GM12878 (cell line): ENCODE data around the gene NHS.

ENCODE experiments used
- ATF7 ChIP-seq: fragments of 450-650 bp; IDR thresholded peaks from 2 replicates; pipeline ENCODE4 v1.6.1; 2016; ENCODE audit warnings: low read depth, mild to moderate bottlenecking
- CEBPZ ChIP-seq: fragments of 150-350 bp; IDR thresholded peaks from 2 replicates; pipeline ENCODE4 v1.6.1; 2016; ENCODE audit warnings: low read depth, low read length
- CHD1 ChIP-seq: IDR thresholded peaks from 2 replicates; pipeline ENCODE4 v1.6.1; 2012; ENCODE audit warnings: low read depth, low read length, improper control_type of control experiment
- CTCF ChIP-seq, 3 experiments: IDR thresholded peaks in 2 of 3; conservative IDR thresholded peaks in 1 of 3; 2 replicates each; pipeline ENCODE4 v1.5.1; 2011; ENCODE audit warnings: low read depth in 3 of 3, low read length in 3 of 3, mild to moderate bottlenecking in 3 of 3, control low read depth in 2 of 3, moderate library complexity in 2 of 3, inconsistent platforms in 1 of 3, mixed read lengths in 1 of 3; ENCODE audit not compliant: control insufficient read depth in 2 of 3, insufficient read depth in 1 of 3; ENCODE audit errors: extremely low read depth in 1 of 3
- EP300 ChIP-seq, 2 experiments: fragments of 150-350 bp in 1 of 2; IDR thresholded peaks; 2 replicates each; pipeline ENCODE4 v1.6.1; 2011 to 2012; ENCODE audit warnings: low read depth in 2 of 2, low read length in 2 of 2, borderline replicate concordance in 1 of 2, improper control_type of control experiment in 1 of 2, inconsistent platforms in 1 of 2; ENCODE audit not compliant: control insufficient read depth in 1 of 2
- EZH2 ChIP-seq: IDR thresholded peaks from 2 replicates; pipeline ENCODE4 v1.6.1; 2012; ENCODE audit warnings: low read depth, mild to moderate bottlenecking, control low read depth, inconsistent platforms, low read length, borderline replicate concordance; ENCODE audit not compliant: control insufficient read depth
- FOS ChIP-seq: IDR thresholded peaks from 3 replicates; pipeline ENCODE4 v1.6.1; 2011; ENCODE audit warnings: borderline replicate concordance; ENCODE audit not compliant: insufficient read length; ENCODE audit errors: extremely low read depth
- POLR2AphosphoS2 ChIP-seq: IDR thresholded peaks from 2 replicates; pipeline ENCODE4 v1.6.1; 2011; ENCODE audit warnings: low read depth, mild to moderate bottlenecking, low read length, improper control_type of control experiment, moderate library complexity
- TAF1 ChIP-seq: IDR thresholded peaks from 2 replicates; pipeline ENCODE4 v1.6.1; 2011; ENCODE audit warnings: mild to moderate bottlenecking, low read depth, low read length, borderline replicate concordance
- TARDBP ChIP-seq: IDR thresholded peaks from 2 replicates; pipeline ENCODE4 v1.6.1; 2016; ENCODE audit warnings: borderline replicate concordance
- USF2 ChIP-seq: IDR thresholded peaks from 2 replicates; pipeline ENCODE4 v1.6.1; 2011; ENCODE audit warnings: low read depth, low read length, improper control_type of control experiment, borderline replicate concordance
- ZNF274 ChIP-seq: IDR thresholded peaks from one replicate; pipeline ENCODE4 v1.8.0; 2011; ENCODE audit not compliant: insufficient read length, insufficient read depth

GRCh38 chrX:17633546-17633945 is 258.5 kb downstream of the NHS start:
- TF ChIP-seq ZNF274 (no peak), CTCF (IDR thresholded peaks at IDR 0.05 in 2 of 3, conservative IDR thresholded peaks at IDR 0.05 in 1 of 3; ENCODE audit: control insufficient read depth in 2 of 3, extremely low read depth in 1 of 3, insufficient read depth in 1 of 3, low read depth in 3 of 3, low read length in 3 of 3) (no peak), TARDBP (no peak), USF2 (no peak), CHD1 (no peak), CEBPZ (no peak), POLR2AphosphoS2 (no peak), EP300 (IDR thresholded peaks at IDR 0.05; ENCODE audit: borderline replicate concordance in 1 of 2, control insufficient read depth in 1 of 2, low read depth in 2 of 2, low read length in 2 of 2) (no peak), EZH2 (no peak), TAF1 (no peak), FOS (no peak), ATF7 (no peak)
